Trophoblast cell (in vitro differentiated cells and primary cell): ENCODE measurements around the gene ACSL5.
"Not testable (repeated sequence)": the region's sequence is repeated elsewhere in the genome, so short reads cannot be mapped to it uniquely, and the experiment has no call there.

Experiments used
- DNase-seq, 2 donors: peaks; one replicate each; pipeline ENCODE4 v3.0.0-alpha.2; 2016
- H2AFZ ChIP-seq: 2 replicates; pipeline ENCODE4 v1.6.1; 2013; ENCODE audit warnings: low read length, moderate library complexity, mild to moderate bottlenecking; ENCODE audit not compliant: insufficient read depth, poor library complexity
- H2AK5ac ChIP-seq: 2 replicates; pipeline ENCODE4 v1.6.1; 2013; ENCODE audit warnings: mild to moderate bottlenecking, low read length
- H2BK120ac ChIP-seq: 2 replicates; pipeline ENCODE4 v1.6.1; 2013; ENCODE audit warnings: low read length, mild to moderate bottlenecking, moderate library complexity; ENCODE audit not compliant: insufficient read depth, poor library complexity
- H2BK12ac ChIP-seq: 2 replicates; pipeline ENCODE4 v1.6.1; 2013; ENCODE audit warnings: mild to moderate bottlenecking, low read length, moderate library complexity
- H2BK5ac ChIP-seq: 2 replicates; pipeline ENCODE4 v1.6.1; 2013; ENCODE audit warnings: low read length, low read depth, moderate library complexity, mild to moderate bottlenecking; ENCODE audit not compliant: poor library complexity
- H3K14ac ChIP-seq: 2 replicates; pipeline ENCODE4 v1.6.1; 2013; ENCODE audit warnings: mild to moderate bottlenecking, low read length
- H3K18ac ChIP-seq: 2 replicates; pipeline ENCODE4 v1.6.1; 2013; ENCODE audit warnings: mild to moderate bottlenecking, low read length
- H3K23ac ChIP-seq: 2 replicates; pipeline ENCODE4 v1.6.1; 2013; ENCODE audit warnings: low read length
- H3K27ac ChIP-seq: 2 replicates; pipeline ENCODE4 v1.5.1; 2013; ENCODE audit warnings: low read depth, mild to moderate bottlenecking, inconsistent platforms, low read length, moderate library complexity
- H3K27me3 ChIP-seq: 2 replicates; pipeline ENCODE4 v1.6.1; 2013; ENCODE audit warnings: inconsistent platforms, mild to moderate bottlenecking, low read length, moderate library complexity; ENCODE audit not compliant: insufficient read depth
- H3K36me3 ChIP-seq, 2 experiments: 1 replicate in 1 of 2; 2 replicates in 1 of 2; pipeline ENCODE4 v1.6.1; 2013; ENCODE audit warnings: low read length in 2 of 2, mild to moderate bottlenecking in 2 of 2, moderate library complexity in 1 of 2; ENCODE audit not compliant: insufficient read depth in 2 of 2, control insufficient read depth in 1 of 2
- H3K4ac ChIP-seq: 2 replicates; pipeline ENCODE4 v1.6.1; 2013; ENCODE audit warnings: low read depth, mild to moderate bottlenecking, low read length, moderate library complexity
- H3K4me1 ChIP-seq, 2 experiments: 1 replicate in 1 of 2; 2 replicates in 1 of 2; pipeline ENCODE4 v1.6.1; 2013; ENCODE audit warnings: low read length in 2 of 2, mild to moderate bottlenecking in 2 of 2, moderate library complexity in 1 of 2; ENCODE audit not compliant: insufficient read depth in 2 of 2, control insufficient read depth in 1 of 2
- H3K4me2 ChIP-seq: 2 replicates; pipeline ENCODE4 v1.6.1; 2013; ENCODE audit warnings: inconsistent platforms, mild to moderate bottlenecking, low read length, moderate library complexity
- H3K4me3 ChIP-seq: 2 replicates; pipeline ENCODE4 v1.5.1; 2013; ENCODE audit warnings: mild to moderate bottlenecking, low read depth, low read length, inconsistent platforms
- H3K79me1 ChIP-seq: one replicate; pipeline ENCODE4 v1.6.1; 2013; ENCODE audit warnings: low read length
- H3K79me2 ChIP-seq: 2 replicates; pipeline ENCODE4 v1.6.1; 2013; ENCODE audit warnings: low read length, mild to moderate bottlenecking; ENCODE audit not compliant: control insufficient read depth, insufficient read depth, poor library complexity
- H3K9ac ChIP-seq: 2 replicates; pipeline ENCODE4 v1.6.1; 2013; ENCODE audit warnings: mild to moderate bottlenecking, low read length
- H3K9me3 ChIP-seq: 2 replicates; pipeline ENCODE4 v1.6.1; 2013; ENCODE audit warnings: low read depth, mild to moderate bottlenecking, control low read depth, inconsistent platforms, low read length; ENCODE audit not compliant: insufficient read depth
- H4K12ac ChIP-seq: 2 replicates; pipeline ENCODE4 v1.6.1; 2013; ENCODE audit warnings: low read depth, mild to moderate bottlenecking, low read length, moderate library complexity
- H4K8ac ChIP-seq: 2 replicates; pipeline ENCODE4 v1.6.1; 2013; ENCODE audit warnings: low read depth, mild to moderate bottlenecking, low read length, moderate library complexity
- H4K91ac ChIP-seq: one replicate; pipeline ENCODE4 v1.6.1; 2013; ENCODE audit warnings: low read depth, mild to moderate bottlenecking, low read length, moderate library complexity
- WGBS: extraction: QIAGEN DNeasy Blood & Tissue Kit; methylation state at CpG from one replicate; pipeline ENCODE4 v1.1.7; 2013; ENCODE audit warnings: missing lambda C conversion rate; ENCODE audit not compliant: insufficient read length, insufficient coverage; ENCODE audit errors: extremely low coverage; 5-methylcytosine and 5-hydroxymethylcytosine counted together

Gene ACSL5

GRCh38 chr10:112377116-112377515 is 3.2 kb downstream of the ACSL5 start:
- H4K8ac ChIP-seq, H3K9me3 ChIP-seq, H3K23ac ChIP-seq, H2AK5ac ChIP-seq, H3K14ac ChIP-seq, H2BK5ac ChIP-seq, H2BK120ac ChIP-seq, H3K4ac ChIP-seq, H3K79me2 ChIP-seq, H3K79me1 ChIP-seq, H2BK12ac ChIP-seq, H3K18ac ChIP-seq, H3K4me2 ChIP-seq, DNase-seq, H3K27ac ChIP-seq, H3K27me3 ChIP-seq, H4K12ac ChIP-seq, H3K4me3 ChIP-seq, H3K9ac ChIP-seq, H2AFZ ChIP-seq, H4K91ac ChIP-seq, H3K36me3 ChIP-seq: not testable (repeated sequence)
- H3K4me1 ChIP-seq: peaks cover 10 to 21% of the 10 kb centered on the region in 2 experiments
- WGBS: no CpG with 5 or more reads among the region's 9 CpGs

GRCh38 chr10:112379635-112380296 is 5.8 kb downstream of the ACSL5 start:
- WGBS: no CpG with 5 or more reads among the region's 8 CpGs
- no peak overlapping the region for H3K27ac ChIP-seq
- H3K18ac ChIP-seq: no peak overlapping the region
- no peak overlapping the region for H3K9ac ChIP-seq
- no peak overlapping the region for H3K4me3 ChIP-seq
- H3K79me1 ChIP-seq: peaks cover 11% of the 10 kb centered on the region
- H3K9me3 ChIP-seq: no peaks in the 10 kb centered on the region
- H2AK5ac ChIP-seq: no peak overlapping the region
- H3K27me3 ChIP-seq: no peaks in the 10 kb centered on the region
- H4K12ac ChIP-seq: no peak overlapping the region
- no peaks in the 10 kb centered on the region for H3K36me3 ChIP-seq
- no peak overlapping the region for H2AFZ ChIP-seq
- no peak overlapping the region for H3K23ac ChIP-seq
- H3K4ac ChIP-seq: no peak overlapping the region
- H4K8ac ChIP-seq: no peak overlapping the region
- no peak overlapping the region for H3K4me2 ChIP-seq
- H3K79me2 ChIP-seq: no peaks in the 10 kb centered on the region
- no peak overlapping the region for H3K14ac ChIP-seq
- no peak overlapping the region for H4K91ac ChIP-seq
- DNase-seq: no peak
- H2BK5ac ChIP-seq: no peak overlapping the region
- no peak overlapping the region for H2BK12ac ChIP-seq
- no peak overlapping the region for H2BK120ac ChIP-seq
- H3K4me1 ChIP-seq: peaks cover 16 to 28% of the 10 kb centered on the region in 2 experiments

GRCh38 chr10:112382515-112383235 is 8.8 kb downstream of the ACSL5 start:
- H3K23ac ChIP-seq: no peak overlapping the region
- no peaks in the 10 kb centered on the region for H3K27me3 ChIP-seq
- H3K18ac ChIP-seq: no peak overlapping the region
- H3K4me2 ChIP-seq: no peak overlapping the region
- peaks cover 8% of the 10 kb centered on the region for H3K79me1 ChIP-seq
- H2BK120ac ChIP-seq: peak overlapping the region; percentile 19
- no peaks in the 10 kb centered on the region for H3K9me3 ChIP-seq
- H3K4me1 ChIP-seq: peaks cover 6 to 13% of the 10 kb centered on the region in 2 experiments
- no peak overlapping the region for H4K12ac ChIP-seq
- H3K4me3 ChIP-seq: no peak overlapping the region
- H4K91ac ChIP-seq: peak overlapping the region; percentile 36
- peak overlapping the region; percentile 56 for H3K27ac ChIP-seq
- H2AFZ ChIP-seq: no peak overlapping the region
- no peak overlapping the region for H4K8ac ChIP-seq
- peak overlapping the region; percentile 28 for H2BK5ac ChIP-seq
- no peaks in the 10 kb centered on the region for H3K36me3 ChIP-seq
- H3K79me2 ChIP-seq: no peaks in the 10 kb centered on the region
- H3K9ac ChIP-seq: no peak overlapping the region
- H3K4ac ChIP-seq: no peak overlapping the region
- peak in 1 of 2 donors; percentile 50 for DNase-seq
- H3K14ac ChIP-seq: no peak overlapping the region
- WGBS: no CpG with 5 or more reads among the region's 9 CpGs
- peak overlapping the region; percentile 78 for H2BK12ac ChIP-seq
- H2AK5ac ChIP-seq: no peak overlapping the region

- peak overlapping the region; percentile 21 for H3K4me2 ChIP-seq
- H2AK5ac ChIP-seq: no peak overlapping the region
- no peak overlapping the region for H2BK120ac ChIP-seq
- H3K14ac ChIP-seq: no peak overlapping the region
- H3K36me3 ChIP-seq: no peaks in the 10 kb centered on the region
- H3K4me1 ChIP-seq: peaks cover 6 to 13% of the 10 kb centered on the region in 2 experiments
- no peak overlapping the region for H4K12ac ChIP-seq
- no peak overlapping the region for H3K18ac ChIP-seq
- H2BK12ac ChIP-seq: no peak overlapping the region
- WGBS: no CpG with 5 or more reads among the region's 3 CpGs
- H3K79me1 ChIP-seq: peaks cover 8% of the 10 kb centered on the region
- no peak overlapping the region for H4K91ac ChIP-seq
- no peaks in the 10 kb centered on the region for H3K9me3 ChIP-seq
- H3K27ac ChIP-seq: peak overlapping the region; percentile 6
- no peak overlapping the region for H4K8ac ChIP-seq
- no peak overlapping the region for H3K4me3 ChIP-seq
- no peak overlapping the region for H3K23ac ChIP-seq
- H3K79me2 ChIP-seq: no peaks in the 10 kb centered on the region
- H3K4ac ChIP-seq: no peak overlapping the region
- H2AFZ ChIP-seq: no peak overlapping the region
- no peak overlapping the region for H2BK5ac ChIP-seq
- DNase-seq: peak; percentile 97 to 99
- H3K27me3 ChIP-seq: no peaks in the 10 kb centered on the region
- H3K9ac ChIP-seq: no peak overlapping the region
These were observed 9.4 kb downstream of the ACSL5 start for GRCh38 chr10:112383325-112383724.
